ENCODE results near the gene FBXL20. TPM values are rescaled to one million over a fixed set of nuclear protein-coding genes. Genes with fewer than 3 reads are reported as not detected.
"Not testable (repeated sequence)": the region's sequence is repeated elsewhere in the genome, so short reads cannot be mapped to it uniquely, and the experiment has no call there.

The FBXL20 gene
- total and polyA plus RNA-seq, 9 of the 15 experiments (the other 6 are each of a cell fraction or from before 2014, with no cell fraction given), result 1.8 to 15.1 (median 5.6) TPM

- TF ChIP-seq ZBTB40 (IDR thresholded peaks at IDR 0.05) (peak; percentile 62; the same call in 1 of the 2 replicates), ZNF79 (CRISPR knock-in tag; IDR thresholded peaks at IDR 0.05; ENCODE audit: low read depth) (peak; percentile 82), CREB3 (tag; conservative IDR thresholded peaks at IDR 0.05; ENCODE audit: low read depth) (peak; percentile 98), BCL6 (CRISPR knock-in tag; IDR thresholded peaks at IDR 0.05) (peak; percentile 78), DPF2 (IDR thresholded peaks at IDR 0.05) (peak; percentile 51), TAF9B (IDR thresholded peaks at IDR 0.05; ENCODE audit: partially characterized antibody) (peak; percentile 40), TCF15 (CRISPR knock-in tag; IDR thresholded peaks at IDR 0.05) (peak; percentile 93), BACH1 (tag; IDR thresholded peaks at IDR 0.05) (0 out of 2 replicates have a peak, but pooled peaks have one; percentile 20), SMARCA5 (IDR thresholded peaks at IDR 0.05) (0 out of 2 replicates have a peak, but pooled peaks have one; percentile 38), ZNF311 (CRISPR knock-in tag; IDR thresholded peaks at IDR 0.05) (peak; percentile 96), ZFPM2 (CRISPR knock-in tag; IDR thresholded peaks at IDR 0.05) (peak; percentile 84; the same call in 1 of the 2 replicates), MIER1 (IDR thresholded peaks at IDR 0.05; ENCODE audit: low read depth) (0 out of 2 replicates have a peak, but pooled peaks have one; percentile 35), ELF4 (CRISPR knock-in tag; IDR thresholded peaks at IDR 0.05) (peak; percentile 91), ZNF76 (CRISPR knock-in tag; IDR thresholded peaks at IDR 0.05; ENCODE audit: borderline replicate concordance) (peak; percentile 85; the same call in 1 of the 2 replicates), SNAPC5 (CRISPR knock-in tag; IDR thresholded peaks at IDR 0.05) (peak; percentile 38; the same call in 1 of the 2 replicates), CBFA2T2 (conservative IDR thresholded peaks at IDR 0.05) (peak; percentile 93), E2F3 (CRISPR knock-in tag; IDR thresholded peaks at IDR 0.05) (peak; percentile 91), ZZZ3 (IDR thresholded peaks at IDR 0.05) (0 out of 2 replicates have a peak, but pooled peaks have one; percentile 20)
- not testable (repeated sequence) for TF ChIP-seq ZBTB40 (CRISPR knock-in tag; IDR thresholded peaks at IDR 0.05)
These were observed 67.2 kb downstream of the FBXL20 start (continued) for GRCh38 chr17:39334008-39334744.
